Measurements from ENCODE around the gene PRR15.

PRR15 gene

DNA sequence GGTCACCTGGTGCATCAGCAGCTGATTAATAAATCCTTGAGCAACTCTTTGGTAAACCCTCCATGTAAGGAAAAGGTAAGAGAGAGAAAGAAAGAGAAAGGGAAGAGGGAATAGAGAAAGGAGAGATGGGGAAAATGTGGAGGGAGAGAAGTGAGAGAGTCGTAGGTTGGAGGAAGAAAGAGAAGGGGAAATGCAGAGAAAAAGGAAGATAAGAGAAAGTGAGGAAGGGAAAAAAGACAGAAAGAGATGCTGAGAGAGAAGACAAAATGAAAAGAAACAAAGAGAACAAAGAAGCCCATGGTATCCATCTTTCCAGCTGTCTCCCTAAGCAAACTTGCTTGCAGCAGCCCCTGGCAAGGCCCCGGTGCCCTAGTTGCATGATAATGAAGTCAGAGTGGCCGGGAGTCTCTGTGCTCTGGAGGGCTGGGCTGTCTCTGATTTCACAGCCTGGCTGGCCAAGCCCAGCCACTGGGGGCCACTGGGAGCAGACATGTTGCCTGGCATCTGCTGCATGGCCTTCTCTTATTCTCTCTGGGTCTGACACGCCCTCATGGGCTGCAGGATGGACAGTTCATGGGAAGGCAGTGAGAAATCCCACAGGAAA lies 48.4 kb downstream of the PRR15 start:
- DNase-seq = no peak

DNA sequence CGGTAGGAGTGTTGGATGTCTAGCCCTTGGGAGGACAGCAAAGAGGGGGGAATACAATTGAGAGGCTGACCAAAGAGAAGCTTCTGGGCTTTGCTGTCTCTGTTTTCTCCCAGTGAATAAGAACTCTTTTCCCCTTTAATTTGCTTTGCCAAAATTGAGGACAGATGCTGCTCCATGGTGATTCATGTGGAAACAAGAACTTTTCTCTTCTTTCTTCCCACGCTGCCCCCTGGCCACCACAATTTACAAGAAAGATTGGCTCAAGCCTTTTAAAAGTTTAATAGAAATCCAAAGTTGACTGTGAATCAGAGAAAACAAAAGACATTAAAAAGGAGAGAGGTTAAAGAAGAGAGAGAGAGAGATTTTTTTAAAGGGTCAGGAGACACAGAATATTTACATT lies 49.0 kb downstream of the PRR15 start:
- no peak for DNase-seq

DNA sequence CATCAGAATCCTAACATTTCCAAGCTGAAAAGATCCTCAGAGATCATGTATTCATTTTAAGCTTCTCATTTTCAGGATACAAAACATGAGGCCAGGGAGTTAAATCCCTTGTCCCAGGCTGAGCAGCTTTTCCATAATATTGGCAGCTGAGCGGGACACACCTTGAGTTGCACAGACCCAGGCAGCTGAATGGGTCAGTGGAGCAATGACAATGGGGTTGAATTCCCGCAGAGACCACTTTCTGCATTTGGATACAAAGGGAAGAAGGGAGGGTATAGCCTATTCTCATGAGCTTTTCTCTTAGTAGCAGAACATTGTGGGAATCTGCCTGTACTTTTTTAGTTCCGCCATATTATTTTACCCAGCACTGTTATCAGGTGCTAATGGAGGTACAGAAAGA lies 49.5 kb downstream of the PRR15 start:
- DNase-seq = no peak

DNA sequence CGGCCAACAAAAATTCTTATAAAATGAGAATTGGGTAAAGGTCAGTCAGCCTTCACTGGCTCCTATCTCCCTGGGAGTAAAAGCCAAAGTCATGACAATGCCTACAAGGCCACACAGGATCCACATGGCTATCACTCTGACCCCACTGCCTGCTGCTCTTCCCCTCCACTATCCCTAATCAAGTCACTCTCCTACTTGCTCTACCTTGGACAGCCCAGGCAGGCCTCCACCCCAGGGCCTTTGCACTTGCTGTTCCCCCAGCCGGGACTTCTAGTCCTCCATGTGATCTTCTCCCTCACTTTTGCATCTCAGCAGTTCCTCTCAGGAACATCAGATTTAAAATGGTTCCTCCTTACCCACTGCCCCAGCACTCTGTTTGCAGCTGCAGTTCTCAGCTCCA lies 50.6 kb downstream of the PRR15 start:
- no peak for DNase-seq
